ENCODE results near the gene CUL5. TPM values are rescaled to one million over a fixed set of nuclear protein-coding genes. Genes with fewer than 3 reads are reported as not detected.

CUL5 gene
- polyA plus RNA-seq, 3 donors, result 24.7 to 37.8 (median 36.7) TPM

GRCh38 chr11:107962181-107962580 lies 46.5 kb upstream of the CUL5 start:
- no peaks in the 10 kb centered on the region for H3K79me2 ChIP-seq (ENCODE audit: insufficient read depth, low read length)
- no peak for DNase-seq
- H3K4me3 ChIP-seq (replicated peaks in 1 of 3; ENCODE audit: low read depth in 2 of 3, low read length in 3 of 3), result no peak overlapping the region
- no peak overlapping the region for H2AFZ ChIP-seq (ENCODE audit: insufficient read depth, low read depth, low read length, poor library complexity, severe bottlenecking)
- H3K9ac ChIP-seq (ENCODE audit: insufficient read depth, low read length, poor library complexity, severe bottlenecking), result no peak overlapping the region
- Mint-ChIP-seq H3K27me3 (ENCODE audit: low read depth in 3 of 3) (no peaks in the 10 kb centered on the region), H3K4me1 (peaks cover 15% of the 10 kb centered on the region), H3K36me3 (peaks cover 19 to 22% of the 10 kb centered on the region in 2 donors), H3K27ac (no peak overlapping the region), H3K4me3 (no peak overlapping the region), H3K9me3 (peaks cover 0 to 2% (median 0%) of the 10 kb centered on the region in 7 donors)
- peaks cover 15% of the 10 kb centered on the region for H4K20me1 ChIP-seq (ENCODE audit: insufficient read depth, low read length)
- no peaks in the 10 kb centered on the region for H3K9me3 ChIP-seq (replicated peaks in 1 of 2; ENCODE audit: control insufficient read depth in 1 of 2, insufficient read depth in 1 of 2, low read length in 2 of 2)
- peaks cover 12% of the 10 kb centered on the region in 2 donors for H3K4me1 ChIP-seq (ENCODE audit: control insufficient read depth in 1 of 2, insufficient read depth in 2 of 2, low read length in 2 of 2)
- WGBS (ENCODE audit: insufficient coverage), result no CpG with 5 or more reads among the region's 1 CpG
- no peak overlapping the region for H3K27ac ChIP-seq (ENCODE audit: low read depth in 1 of 2, low read length in 2 of 2)
- TF ChIP-seq, protein P1, sequence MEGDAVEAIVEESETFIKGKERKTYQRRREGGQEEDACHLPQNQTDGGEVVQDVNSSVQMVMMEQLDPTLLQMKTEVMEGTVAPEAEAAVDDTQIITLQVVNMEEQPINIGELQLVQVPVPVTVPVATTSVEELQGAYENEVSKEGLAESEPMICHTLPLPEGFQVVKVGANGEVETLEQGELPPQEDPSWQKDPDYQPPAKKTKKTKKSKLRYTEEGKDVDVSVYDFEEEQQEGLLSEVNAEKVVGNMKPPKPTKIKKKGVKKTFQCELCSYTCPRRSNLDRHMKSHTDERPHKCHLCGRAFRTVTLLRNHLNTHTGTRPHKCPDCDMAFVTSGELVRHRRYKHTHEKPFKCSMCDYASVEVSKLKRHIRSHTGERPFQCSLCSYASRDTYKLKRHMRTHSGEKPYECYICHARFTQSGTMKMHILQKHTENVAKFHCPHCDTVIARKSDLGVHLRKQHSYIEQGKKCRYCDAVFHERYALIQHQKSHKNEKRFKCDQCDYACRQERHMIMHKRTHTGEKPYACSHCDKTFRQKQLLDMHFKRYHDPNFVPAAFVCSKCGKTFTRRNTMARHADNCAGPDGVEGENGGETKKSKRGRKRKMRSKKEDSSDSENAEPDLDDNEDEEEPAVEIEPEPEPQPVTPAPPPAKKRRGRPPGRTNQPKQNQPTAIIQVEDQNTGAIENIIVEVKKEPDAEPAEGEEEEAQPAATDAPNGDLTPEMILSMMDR (IDR thresholded peaks at IDR 0.05), result no peak
- no peaks in the 10 kb centered on the region for H3K27me3 ChIP-seq (ENCODE audit: control insufficient read depth in 2 of 2, insufficient read depth in 2 of 2, low read length in 2 of 2)
- H3K4me2 ChIP-seq (replicated peaks; ENCODE audit: extremely low read depth, low read length, poor library complexity, severe bottlenecking), result no peak overlapping the region
- peaks cover 10 to 28% of the 10 kb centered on the region in 2 donors for H3K36me3 ChIP-seq (replicated peaks in 1 of 2; ENCODE audit: control insufficient read depth in 1 of 2, insufficient read depth in 2 of 2, low read length in 2 of 2)
- intact Hi-C loops (cut with micrococcal nuclease), result no loop called here

GRCh38 chr11:107963091-107963490 lies 45.6 kb upstream of the CUL5 start:
- H3K27ac Mint-ChIP-seq, result no peak overlapping the region
- H2AFZ ChIP-seq (ENCODE audit: insufficient read depth, low read depth, low read length, poor library complexity, severe bottlenecking), result no peak overlapping the region
- peaks cover 7% of the 10 kb centered on the region for H4K20me1 ChIP-seq (ENCODE audit: insufficient read depth, low read length)
- H3K4me1 ChIP-seq (ENCODE audit: control insufficient read depth in 1 of 2, insufficient read depth in 2 of 2, low read length in 2 of 2), result peaks cover 3% of the 10 kb centered on the region in 2 donors
- TF ChIP-seq, protein P1 (IDR thresholded peaks at IDR 0.05), result no peak
- intact Hi-C loops (cut with micrococcal nuclease), result no loop called here
- DNase-seq, result no peak
- H3K4me1 Mint-ChIP-seq, result peaks cover 6% of the 10 kb centered on the region
- H3K79me2 ChIP-seq (ENCODE audit: insufficient read depth, low read length), result no peaks in the 10 kb centered on the region
- H3K9me3 Mint-ChIP-seq, result peaks cover 0 to 2% (median 0%) of the 10 kb centered on the region in 7 donors
- H3K4me2 ChIP-seq (replicated peaks; ENCODE audit: extremely low read depth, low read length, poor library complexity, severe bottlenecking), result no peak overlapping the region
- no peaks in the 10 kb centered on the region for H3K9me3 ChIP-seq (replicated peaks in 1 of 2; ENCODE audit: control insufficient read depth in 1 of 2, insufficient read depth in 1 of 2, low read length in 2 of 2)
- no peak overlapping the region for H3K9ac ChIP-seq (ENCODE audit: insufficient read depth, low read length, poor library complexity, severe bottlenecking)
- peaks cover 20 to 23% of the 10 kb centered on the region in 2 donors for H3K36me3 Mint-ChIP-seq
- H3K27ac ChIP-seq (ENCODE audit: low read depth in 1 of 2, low read length in 2 of 2), result no peak overlapping the region
- no peaks in the 10 kb centered on the region for H3K27me3 ChIP-seq (ENCODE audit: control insufficient read depth in 2 of 2, insufficient read depth in 2 of 2, low read length in 2 of 2)
- no peak overlapping the region for H3K4me3 ChIP-seq (replicated peaks in 1 of 3; ENCODE audit: low read depth in 2 of 3, low read length in 3 of 3)
- no peak overlapping the region for H3K4me3 Mint-ChIP-seq
- 100% methylated on average over 2 of the region's 8 CpGs for WGBS (ENCODE audit: insufficient coverage)
- H3K27me3 Mint-ChIP-seq (ENCODE audit: low read depth in 3 of 3), result no peaks in the 10 kb centered on the region
- H3K36me3 ChIP-seq (replicated peaks in 1 of 2; ENCODE audit: control insufficient read depth in 1 of 2, insufficient read depth in 2 of 2, low read length in 2 of 2), result peaks cover 10 to 28% of the 10 kb centered on the region in 2 donors
